Measurements from ENCODE around the gene KRT78. TPM values are rescaled to one million over a fixed set of nuclear protein-coding genes. Genes with fewer than 3 reads are reported as not detected.

KRT78 gene
- total RNA-seq, 1 experiment from 2014 or later, result 0.15 TPM

- Histone ChIP-seq H3K4me2 (ENCODE audit: low read length) (peak overlapping the region; percentile 77), H3K27me3 (ENCODE audit: low read length) (no peaks in the 10 kb centered on the region), H3F3A (ENCODE audit: low read length, unreplicated experiment) (no peaks in the 10 kb centered on the region), H3K9ac (ENCODE audit: low read length) (peak overlapping the region; percentile 89), H3K36me3 (ENCODE audit: low read depth, low read length) (no peaks in the 10 kb centered on the region), H4K20me1 (ENCODE audit: low read length) (no peaks in the 10 kb centered on the region), H3K9me3 (ENCODE audit: low read length) (no peaks in the 10 kb centered on the region), H2AFZ (ENCODE audit: low read length) (no peak overlapping the region), H3K9me2 (replicated peaks; ENCODE audit: low read length) (no peaks in the 10 kb centered on the region), H3K27ac (ENCODE audit: low read length) (peak overlapping the region; percentile 97), H3K4me3 (ENCODE audit: low read length) (peak overlapping the region; percentile 8; the same call in 1 of the 2 replicates), H3K4me1 (ENCODE audit: insufficient read depth, low read length) (peaks cover 51% of the 10 kb centered on the region), H3K79me2 (ENCODE audit: low read length) (no peaks in the 10 kb centered on the region)
- DNase-seq, result peak; percentile 78
- ChIA-PET CTCF (interaction anchor here (0.5 to 1.4 kb wide), 10 partner anchors 9 to 716 kb away, joined by 3 to 24 read pairs (median 5); no protein-coding TSS in a partner anchor), POLR2A (ENCODE audit: unreplicated experiment) (interaction anchor here (0.6 to 1.0 kb wide), 3 partner anchors 291 to 525 kb away, joined by 3 to 5 read pairs (median 5); no protein-coding TSS in a partner anchor)
- intact Hi-C loops (cut with micrococcal nuclease), result loop anchor here (1.0 to 5.0 kb wide), 5 partner anchors 204 to 723 kb away; no protein-coding TSS in a partner anchor
- BruUV-seq (replicated peaks), result TSS peak; percentile 21
- TF ChIP-seq EZH2 (IDR thresholded peaks at IDR 0.05; ENCODE audit: low read length, unreplicated experiment), result no peak
- no peak for TF ChIP-seq EZH2phosphoT487 (IDR thresholded peaks at IDR 0.05; ENCODE audit: borderline replicate concordance, low read length)
- TF ChIP-seq, protein P1, sequence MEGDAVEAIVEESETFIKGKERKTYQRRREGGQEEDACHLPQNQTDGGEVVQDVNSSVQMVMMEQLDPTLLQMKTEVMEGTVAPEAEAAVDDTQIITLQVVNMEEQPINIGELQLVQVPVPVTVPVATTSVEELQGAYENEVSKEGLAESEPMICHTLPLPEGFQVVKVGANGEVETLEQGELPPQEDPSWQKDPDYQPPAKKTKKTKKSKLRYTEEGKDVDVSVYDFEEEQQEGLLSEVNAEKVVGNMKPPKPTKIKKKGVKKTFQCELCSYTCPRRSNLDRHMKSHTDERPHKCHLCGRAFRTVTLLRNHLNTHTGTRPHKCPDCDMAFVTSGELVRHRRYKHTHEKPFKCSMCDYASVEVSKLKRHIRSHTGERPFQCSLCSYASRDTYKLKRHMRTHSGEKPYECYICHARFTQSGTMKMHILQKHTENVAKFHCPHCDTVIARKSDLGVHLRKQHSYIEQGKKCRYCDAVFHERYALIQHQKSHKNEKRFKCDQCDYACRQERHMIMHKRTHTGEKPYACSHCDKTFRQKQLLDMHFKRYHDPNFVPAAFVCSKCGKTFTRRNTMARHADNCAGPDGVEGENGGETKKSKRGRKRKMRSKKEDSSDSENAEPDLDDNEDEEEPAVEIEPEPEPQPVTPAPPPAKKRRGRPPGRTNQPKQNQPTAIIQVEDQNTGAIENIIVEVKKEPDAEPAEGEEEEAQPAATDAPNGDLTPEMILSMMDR (conservative IDR thresholded peaks at IDR 0.05; ENCODE audit: low read depth, low read length), result peak; percentile 96
- peak; percentile 17 for ATAC-seq
Observed at GRCh38 chr12:52870361-52871290, 21.8 kb upstream of the KRT78 start.

GRCh38 chr12:52867642-52868041, 18.8 kb upstream of the KRT78 start:
- Histone ChIP-seq H3K9ac (ENCODE audit: low read length) (no peak overlapping the region), H3K4me1 (ENCODE audit: insufficient read depth, low read length) (peaks cover 25% of the 10 kb centered on the region), H3K36me3 (ENCODE audit: low read depth, low read length) (no peaks in the 10 kb centered on the region), H2AFZ (ENCODE audit: low read length) (no peak overlapping the region), H3K9me2 (replicated peaks; ENCODE audit: low read length) (no peaks in the 10 kb centered on the region), H3K27ac (ENCODE audit: low read length) (no peak overlapping the region), H4K20me1 (ENCODE audit: low read length) (no peaks in the 10 kb centered on the region), H3K4me2 (ENCODE audit: low read length) (no peak overlapping the region), H3K27me3 (ENCODE audit: low read length) (no peaks in the 10 kb centered on the region), H3F3A (ENCODE audit: low read length, unreplicated experiment) (no peaks in the 10 kb centered on the region), H3K79me2 (ENCODE audit: low read length) (no peaks in the 10 kb centered on the region), H3K9me3 (ENCODE audit: low read length) (no peaks in the 10 kb centered on the region), H3K4me3 (ENCODE audit: low read length) (no peak overlapping the region)
- intact Hi-C loops (cut with micrococcal nuclease), result no loop called here
- ChIA-PET POLR2A (ENCODE audit: unreplicated experiment) (no interaction called here), CTCF (interaction anchor here (0.6 to 1.0 kb wide), 2 partner anchors 425 to 484 kb away, joined by 3 read pairs; no protein-coding TSS in a partner anchor)
- ATAC-seq (no peak), DNase-seq (no peak)
- BruUV-seq (replicated peaks), result no TSS peak
- TF ChIP-seq, protein P1 (conservative IDR thresholded peaks at IDR 0.05; ENCODE audit: low read depth, low read length), result no peak
- TF ChIP-seq EZH2phosphoT487 (IDR thresholded peaks at IDR 0.05; ENCODE audit: borderline replicate concordance, low read length) (no peak), EZH2 (IDR thresholded peaks at IDR 0.05; ENCODE audit: low read length, unreplicated experiment) (no peak)
